ENCODE measurements around the gene CLEC17A.

DNA sequence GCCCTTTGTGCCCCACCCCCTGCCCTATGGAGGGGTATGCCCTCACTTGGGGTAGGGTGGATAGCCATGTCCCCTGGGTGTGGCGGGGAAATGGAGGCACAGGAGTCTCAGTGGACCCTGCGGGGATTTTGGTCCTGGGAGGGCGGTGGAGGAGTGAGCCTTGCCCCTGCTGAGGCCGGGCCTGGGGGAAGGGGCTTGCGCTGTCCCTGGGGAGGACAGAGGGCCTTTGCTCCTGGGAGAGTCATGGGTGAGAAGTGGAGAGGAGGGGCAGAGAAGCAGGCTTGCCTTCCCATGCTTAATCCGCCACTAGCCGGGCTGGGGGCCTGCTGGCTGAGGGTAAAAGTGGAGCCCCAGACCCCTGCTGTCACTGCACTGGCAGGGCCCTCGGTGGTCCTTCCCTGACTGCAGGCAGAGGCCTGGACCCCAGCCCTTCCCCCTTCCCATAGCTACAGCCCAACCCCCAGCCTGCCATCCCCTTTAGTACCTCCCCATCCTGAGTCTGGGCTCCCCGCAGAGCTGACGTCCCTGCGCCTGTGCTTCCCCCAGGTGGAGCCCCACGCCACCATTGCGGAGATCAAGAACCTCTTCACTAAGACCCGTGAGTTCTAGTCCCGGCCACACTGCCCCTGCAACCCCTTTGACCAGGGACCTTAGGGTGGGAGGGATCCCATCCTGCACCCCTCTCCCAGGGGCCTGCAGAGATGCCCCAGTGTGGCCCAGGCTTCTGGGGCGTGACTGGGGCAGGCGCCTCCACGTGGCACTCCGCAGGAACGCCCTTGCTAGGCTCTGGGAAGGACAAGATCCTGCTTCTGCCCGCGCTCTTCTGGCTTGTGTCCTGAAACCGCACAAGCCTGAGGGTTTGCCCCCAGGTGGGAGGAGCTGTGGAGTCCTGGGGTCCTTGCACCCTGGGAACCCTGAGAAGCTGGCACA is 20.0 kb upstream of the CLEC17A start:
- TF ChIP-seq POLR2A (IDR thresholded peaks at IDR 0.05; ENCODE audit: low read depth, low read length) = no peak
- TF ChIP-seq POLR2AphosphoS5 (IDR thresholded peaks at IDR 0.05; ENCODE audit: low read depth, low read length) = no peak
- TF ChIP-seq TAF1 (IDR thresholded peaks at IDR 0.05; ENCODE audit: low read depth, low read length) = no peak
- TF ChIP-seq SPI1 (IDR thresholded peaks at IDR 0.05; ENCODE audit: low read depth, low read length) = no peak
- TF ChIP-seq POU2F2 (IDR thresholded peaks at IDR 0.05; ENCODE audit: low read depth, low read length) = no peak

All from GM12891 (cell line).